HG03025 (cell line): ENCODE data around the gene MPRIP.

Experiments
- ATAC-seq: cut with Tn5 transposase; IDR thresholded peaks from one replicate; pipeline ENCODE4 v1.9.1; 2021; ENCODE audit warnings: mild to moderate bottlenecking, moderate library complexity; ENCODE audit not compliant: unreplicated experiment, low FRiP score

Gene MPRIP

GRCh38 chr17:17105976-17106375 lies 63.7 kb downstream of the MPRIP start:
- ATAC-seq: no peak

- ATAC-seq: no peak
These were observed 64.5 kb downstream of the MPRIP start for GRCh38 chr17:17106756-17107155.

DNA sequence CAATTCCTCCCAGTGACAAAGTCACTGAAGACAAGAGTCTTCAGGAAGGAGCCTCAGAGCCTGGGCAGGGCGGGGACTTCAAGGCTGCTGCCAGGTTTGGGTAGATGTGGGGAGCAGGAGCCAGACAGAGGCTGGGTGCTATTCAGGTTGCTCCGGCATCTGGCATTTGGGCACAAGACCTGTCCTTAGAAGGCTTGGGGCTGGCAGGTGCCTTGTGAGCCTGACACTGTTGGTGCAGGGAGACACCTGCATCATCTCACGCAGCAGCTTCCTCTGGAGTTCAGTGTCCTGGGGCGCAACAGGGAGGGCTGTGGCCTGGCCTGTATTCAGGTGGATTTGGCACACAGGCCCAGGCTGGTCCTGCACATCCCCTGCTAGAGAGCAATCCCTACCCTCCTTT lies 65.0 kb downstream of the MPRIP start:
- no peak for ATAC-seq

- no peak for ATAC-seq
These were observed 65.7 kb downstream of the MPRIP start for GRCh38 chr17:17107891-17108431.

- no peak for ATAC-seq
These were observed 66.3 kb downstream of the MPRIP start for GRCh38 chr17:17108451-17109049.

GRCh38 chr17:17109256-17109655 lies 67.0 kb downstream of the MPRIP start:
- ATAC-seq: no peak

DNA sequence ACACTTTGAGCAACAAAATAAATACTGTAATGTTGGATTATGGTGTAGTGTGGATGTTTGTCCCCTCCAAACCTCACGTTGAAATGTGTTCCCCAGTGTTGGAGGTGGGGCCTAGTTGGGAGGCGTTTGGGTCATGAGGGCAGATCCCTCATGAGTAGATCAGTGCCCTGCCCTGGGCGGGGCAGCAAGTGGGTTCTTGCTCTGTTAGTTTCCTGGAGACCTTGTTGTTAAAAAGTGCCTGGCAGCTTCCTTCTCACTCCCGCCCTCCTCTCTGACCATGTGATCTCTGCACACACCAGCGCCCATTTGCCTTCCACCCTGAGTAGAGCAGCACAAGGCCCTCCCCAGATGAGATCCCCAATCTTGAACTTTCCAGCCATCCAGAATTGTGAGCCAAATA lies 67.7 kb downstream of the MPRIP start:
- no peak for ATAC-seq

- no peak for ATAC-seq
These were observed 68.3 kb downstream of the MPRIP start for GRCh38 chr17:17110520-17110919.

DNA sequence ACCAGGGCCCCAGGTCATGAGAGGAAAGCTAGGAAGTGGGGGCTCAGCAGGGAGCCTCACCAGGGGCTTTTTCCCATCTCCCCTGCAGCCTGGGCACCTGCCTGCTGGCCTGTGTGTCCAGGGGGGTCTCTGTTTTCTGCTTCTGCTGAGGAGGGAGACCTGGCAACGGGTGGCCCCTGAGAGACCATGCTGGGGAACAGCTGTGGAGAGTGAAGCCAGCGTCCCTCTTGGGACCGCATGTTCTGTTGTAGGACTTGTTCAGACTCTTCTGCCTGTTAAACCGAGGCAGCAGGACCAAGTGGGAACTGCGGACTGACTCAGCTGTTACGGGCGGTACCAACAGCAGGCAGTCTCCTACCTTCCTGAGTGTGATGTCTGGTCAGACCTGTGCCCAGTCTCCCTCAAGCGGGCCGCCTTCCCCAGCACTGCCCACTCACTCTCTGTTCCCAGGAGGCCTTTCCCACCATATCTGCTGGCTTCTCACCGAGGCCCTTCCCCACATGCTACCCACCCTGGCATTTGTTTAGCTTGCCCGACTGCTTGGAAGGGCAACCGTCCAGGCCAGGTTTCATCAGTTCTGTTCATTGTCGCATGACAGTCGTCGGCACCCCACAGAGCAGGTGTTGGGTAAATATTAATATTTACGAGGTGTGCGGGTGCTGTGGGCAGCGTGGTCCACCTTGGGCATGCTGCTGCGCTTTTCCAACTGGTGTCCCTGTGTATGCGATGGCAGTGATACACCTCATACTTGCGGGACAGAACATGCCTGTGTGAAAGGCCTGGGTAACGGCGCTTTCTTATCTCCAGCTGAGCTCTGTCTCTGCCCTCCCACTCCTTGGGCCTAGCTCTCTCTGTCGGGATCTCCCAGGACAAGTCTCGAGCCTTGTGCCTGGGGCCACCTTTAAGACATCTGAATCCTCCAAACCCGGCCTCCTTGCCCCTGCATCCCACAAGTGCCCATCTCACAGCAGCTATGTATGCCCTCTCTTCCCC lies 69.4 kb downstream of the MPRIP start:
- no peak for ATAC-seq

- ATAC-seq: no peak
These were observed 70.5 kb downstream of the MPRIP start for GRCh38 chr17:17112628-17113200.

GRCh38 chr17:17114592-17115225 lies 72.5 kb downstream of the MPRIP start:
- no peak for ATAC-seq

- ATAC-seq: no peak
These were observed 73.4 kb downstream of the MPRIP start for GRCh38 chr17:17115620-17116019.

GRCh38 chr17:17116406-17116805 lies 74.1 kb downstream of the MPRIP start:
- ATAC-seq: no peak

GRCh38 chr17:17117923-17118322 lies 75.7 kb downstream of the MPRIP start:
- ATAC-seq: no peak

DNA sequence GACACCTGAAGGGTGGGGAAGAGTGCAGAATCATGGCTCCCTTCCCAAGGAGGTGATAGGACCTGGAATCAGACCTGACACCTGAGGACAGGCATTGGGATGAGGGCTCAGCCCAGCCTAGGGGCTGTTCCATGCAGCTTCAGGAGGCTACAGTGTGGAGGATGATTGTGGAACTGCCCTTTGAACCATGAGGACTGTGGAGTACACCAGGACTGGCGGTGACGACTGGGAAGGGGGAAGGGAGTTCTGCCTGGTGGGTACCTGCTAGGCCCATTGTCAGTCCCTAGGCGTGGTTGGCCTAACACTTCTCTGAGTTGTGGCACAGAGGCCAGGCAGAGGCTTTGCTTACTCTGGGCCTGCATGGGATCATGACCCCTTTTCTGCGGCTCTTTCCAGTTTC lies 76.1 kb downstream of the MPRIP start:
- ATAC-seq: no peak

GRCh38 chr17:17119106-17119505 lies 76.8 kb downstream of the MPRIP start:
- no peak for ATAC-seq

DNA sequence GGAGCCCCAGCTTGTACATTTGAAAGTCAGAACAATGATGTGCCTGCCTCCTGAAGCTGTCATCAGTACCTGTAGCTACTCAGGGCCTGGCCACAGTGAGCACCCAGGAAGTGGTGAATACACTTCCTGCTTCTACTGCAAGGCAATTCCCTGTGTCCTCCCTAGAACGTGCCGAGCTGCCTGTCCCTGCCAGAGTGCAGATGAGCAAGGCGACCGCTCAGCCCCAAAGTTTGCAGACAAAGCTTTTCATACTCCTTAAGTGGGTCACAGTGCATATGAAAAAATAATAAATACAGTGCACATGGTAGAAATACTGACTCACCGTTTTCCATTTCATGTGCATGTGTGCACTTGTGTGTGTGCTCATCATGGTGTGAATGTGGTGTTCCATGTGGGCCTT lies 77.3 kb downstream of the MPRIP start:
- ATAC-seq: no peak

GRCh38 chr17:17120294-17120693 lies 78.0 kb downstream of the MPRIP start:
- no peak for ATAC-seq

GRCh38 chr17:17120701-17121100 lies 78.4 kb downstream of the MPRIP start:
- no peak for ATAC-seq

- ATAC-seq: no peak
These were observed 78.9 kb downstream of the MPRIP start for GRCh38 chr17:17121162-17121561.
